ENCODE data around the gene CSTA. TPM values are rescaled to one million over a fixed set of nuclear protein-coding genes. Genes with fewer than 3 reads are reported as not detected.

CSTA gene
- total and polyA plus RNA-seq, 2 of the 8 experiments (the other 6 are each of a cell fraction or from before 2014, with no cell fraction given) = not detected

GRCh38 chr3:122331886-122332285, 6.8 kb downstream of the CSTA start:
- Histone ChIP-seq H3K14ac (ENCODE audit: insufficient read length) (no peak overlapping the region), H2BK12ac (ENCODE audit: low read depth, low read length) (no peak overlapping the region), H4K20me1 (replicated peaks in 1 of 2; ENCODE audit: control insufficient read depth in 1 of 2, insufficient read depth in 2 of 2, low read length in 2 of 2) (no peaks in the 10 kb centered on the region), H3K18ac (ENCODE audit: extremely low read depth, low read length) (no peak overlapping the region), H3K27me3 (replicated peaks in 1 of 4; ENCODE audit: control insufficient read depth in 3 of 4, extremely low read depth in 1 of 4, insufficient read depth in 3 of 4, low read length in 3 of 4) (no peaks in the 10 kb centered on the region), H4K8ac (ENCODE audit: extremely low read depth, insufficient read depth, low read length) (no peak overlapping the region), H3K23me2 (ENCODE audit: low read depth, low read length) (no peaks in the 10 kb centered on the region), H3K4me2 (ENCODE audit: insufficient read depth in 1 of 2, low read depth in 2 of 2, low read length in 2 of 2) (no peak overlapping the region), H3K79me2 (ENCODE audit: control insufficient read depth in 1 of 2, insufficient read depth in 2 of 2, low read length in 2 of 2) (no peaks in the 10 kb centered on the region), H3K4ac (replicated peaks; ENCODE audit: insufficient read length, low read depth, low read length) (no peak overlapping the region), H3K4me3 (ENCODE audit: extremely low read depth in 1 of 4, insufficient read depth in 2 of 4, low read depth in 3 of 4, low read length in 4 of 4) (no peak overlapping the region), H3K79me1 (ENCODE audit: low read depth, low read length) (no peaks in the 10 kb centered on the region), H2AFZ (ENCODE audit: low read length) (no peak overlapping the region), H3K9me3 (ENCODE audit: insufficient read depth in 2 of 2, low read depth in 1 of 2, low read length in 1 of 2) (no peaks in the 10 kb centered on the region), H3K23ac (ENCODE audit: insufficient read length) (no peak overlapping the region), H3K9ac (replicated peaks in 1 of 4; ENCODE audit: extremely low read depth in 1 of 4, low read depth in 3 of 4, low read length in 3 of 4) (no peak overlapping the region), H3K36me3 (ENCODE audit: control insufficient read depth in 2 of 4, insufficient read depth in 4 of 4, low read length in 3 of 4) (no peaks in the 10 kb centered on the region), H2BK20ac (ENCODE audit: low read length) (no peak overlapping the region), H4K91ac (replicated peaks; ENCODE audit: insufficient read length, low read length) (no peak overlapping the region), H3K27ac (ENCODE audit: low read depth, low read length) (no peak overlapping the region), H2BK15ac (ENCODE audit: low read length) (no peak overlapping the region), H4K5ac (ENCODE audit: insufficient read length, low read depth, low read length) (no peak overlapping the region), H2BK120ac (replicated peaks; ENCODE audit: low read depth, low read length) (no peak overlapping the region), H3K56ac (replicated peaks; ENCODE audit: insufficient read length, low read depth, low read length) (no peak overlapping the region), H2AK5ac (ENCODE audit: low read depth, low read length) (no peak overlapping the region), H3K4me1 (replicated peaks in 1 of 4; ENCODE audit: control insufficient read depth in 3 of 4, insufficient read depth in 4 of 4, low read length in 3 of 4) (no peaks in the 10 kb centered on the region), H2BK5ac (ENCODE audit: low read depth, low read length) (no peak overlapping the region)
- WGBS, 2 experiments (ENCODE audit: extremely low coverage in 1 of 2, insufficient coverage in 1 of 2, insufficient read length in 1 of 2, insufficient replicate concordance in 2 of 2, low coverage in 1 of 2, low lambda C conversion rate in 2 of 2, missing lambda C conversion rate in 1 of 2) = 89% methylated on average over 4 of the region's 4 CpGs; no CpG with 5 or more reads in 1 of the 2 experiments
- POLR2A ChIA-PET (ENCODE audit: partially characterized antibody) = interaction anchor here (0.9 to 1.8 kb wide), 2 partner anchors 31 to 51 kb away, joined by 4 read pairs; partner anchors contain the start of gene MIX23
- DNase-seq (ENCODE audit: low read depth in 1 of 2, low spot score in 2 of 2) (no peak), FAIRE-seq (no peak)
- CTCF ChIA-PET (ENCODE audit: partially characterized antibody) = interaction anchor here (1.2 kb wide), 1 partner anchor 17 kb away, joined by 3 read pairs; no protein-coding TSS in a partner anchor
- TF ChIP-seq, protein P1, sequence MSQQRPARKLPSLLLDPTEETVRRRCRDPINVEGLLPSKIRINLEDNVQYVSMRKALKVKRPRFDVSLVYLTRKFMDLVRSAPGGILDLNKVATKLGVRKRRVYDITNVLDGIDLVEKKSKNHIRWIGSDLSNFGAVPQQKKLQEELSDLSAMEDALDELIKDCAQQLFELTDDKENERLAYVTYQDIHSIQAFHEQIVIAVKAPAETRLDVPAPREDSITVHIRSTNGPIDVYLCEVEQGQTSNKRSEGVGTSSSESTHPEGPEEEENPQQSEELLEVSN (IDR thresholded peaks at IDR 0.05) = no peak
- TF ChIP-seq SIRT6 (IDR thresholded peaks at IDR 0.05; ENCODE audit: low read length) = no peak
- no peak for TF ChIP-seq RXRA (IDR thresholded peaks at IDR 0.05; ENCODE audit: insufficient read depth, low read depth, low read length)
- TF ChIP-seq CTBP2 (IDR thresholded peaks at IDR 0.05; ENCODE audit: borderline replicate concordance, insufficient read depth, insufficient read length, low read length) = no peak
- TF ChIP-seq KDM4A (IDR thresholded peaks at IDR 0.05; ENCODE audit: low read depth, low read length, severe bottlenecking) = no peak
- TF ChIP-seq SP4 (IDR thresholded peaks at IDR 0.05; ENCODE audit: low read length) = no peak
- no peak for TF ChIP-seq FOSL1 (IDR thresholded peaks at IDR 0.05; ENCODE audit: insufficient read depth, low read depth, low read length)
- TF ChIP-seq, protein P2, sequence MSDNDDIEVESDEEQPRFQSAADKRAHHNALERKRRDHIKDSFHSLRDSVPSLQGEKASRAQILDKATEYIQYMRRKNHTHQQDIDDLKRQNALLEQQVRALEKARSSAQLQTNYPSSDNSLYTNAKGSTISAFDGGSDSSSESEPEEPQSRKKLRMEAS (IDR thresholded peaks at IDR 0.05) = no peak
- TF ChIP-seq GABPA (IDR thresholded peaks at IDR 0.05; ENCODE audit: borderline replicate concordance, insufficient read depth, low read length) = no peak
- TF ChIP-seq RAD21 (IDR thresholded peaks at IDR 0.05 in 1 of 2, conservative IDR thresholded peaks at IDR 0.05 in 1 of 2; ENCODE audit: low read depth in 2 of 2, low read length in 2 of 2) = no peak
- no peak for TF ChIP-seq SIX5 (IDR thresholded peaks at IDR 0.05; ENCODE audit: low read depth, low read length)
- no peak for TF ChIP-seq GTF2F1 (IDR thresholded peaks at IDR 0.05; ENCODE audit: borderline replicate concordance, low read depth, low read length)
- TF ChIP-seq ASH2L (IDR thresholded peaks at IDR 0.05; ENCODE audit: low read length) = no peak

Data from H1 (cell line).